IgD-negative memory B cell (primary cell): ENCODE measurements around the gene APOOL. TPM values are rescaled to one million over a fixed set of nuclear protein-coding genes. Genes with fewer than 3 reads are reported as not detected.

Experiments
- H3K27ac Mint-ChIP-seq, 3 donors: one replicate each; pipeline ENCODE4 v1.8.0; 2020 to 2022; ENCODE audit warnings: mild to moderate bottlenecking in 3 of 3, mixed read lengths in 3 of 3, moderate library complexity in 1 of 3
- H3K27me3 Mint-ChIP-seq: one replicate; pipeline ENCODE4 v1.8.0; 2021; ENCODE audit warnings: mixed read lengths
- H3K36me3 Mint-ChIP-seq: one replicate; pipeline ENCODE4 v1.8.0; 2020; ENCODE audit warnings: mild to moderate bottlenecking, mixed read lengths
- H3K4me1 Mint-ChIP-seq, 3 donors: one replicate each; pipeline ENCODE4 v1.8.0; 2020 to 2022; ENCODE audit warnings: mixed read lengths in 3 of 3, mild to moderate bottlenecking in 1 of 3
- H3K4me3 Mint-ChIP-seq, 4 donors: one replicate each; pipeline ENCODE4 v1.8.0; 2020 to 2022; ENCODE audit warnings: mild to moderate bottlenecking in 4 of 4, mixed read lengths in 4 of 4, moderate library complexity in 3 of 4
- H3K9me3 Mint-ChIP-seq, 3 donors: one replicate each; pipeline ENCODE4 v1.8.0; 2020 to 2021; ENCODE audit warnings: mixed read lengths in 3 of 3, mild to moderate bottlenecking in 1 of 3
- polyA plus RNA-seq: library from polyadenylated mRNA; unstranded; fragments of 300-500 nt; fragmentation: Illumina TruSeq; gene quantifications from one replicate; pipeline ENCODE4 v1.2.3, GENCODE V29; 2021

APOOL gene
- polyA plus RNA-seq, 1 donor from 2014 or later, result 5.9 TPM

- Mint-ChIP-seq H3K36me3 (no peaks in the 10 kb centered on the region), H3K27ac (no peak overlapping the region)
Observed at GRCh38 chrX:85113746-85114145, 110.1 kb downstream of the APOOL start.

GRCh38 chrX:85114171-85114570 is 110.5 kb downstream of the APOOL start:
- H3K4me1 Mint-ChIP-seq, result peaks cover 0 to 6% (median 0%) of the 10 kb centered on the region in 3 donors
- H3K36me3 Mint-ChIP-seq, result no peaks in the 10 kb centered on the region
- H3K9me3 Mint-ChIP-seq, result no peaks in the 10 kb centered on the region
- H3K27ac Mint-ChIP-seq, result no peak overlapping the region
- H3K27me3 Mint-ChIP-seq, result no peaks in the 10 kb centered on the region
- H3K4me3 Mint-ChIP-seq, result no peak overlapping the region

More at GRCh38 chrX:85113746-85114145, 110.1 kb downstream of the APOOL start:
- Mint-ChIP-seq H3K4me3 (no peak overlapping the region), H3K4me1 (peaks cover 0 to 6% (median 0%) of the 10 kb centered on the region in 3 donors), H3K27me3 (no peaks in the 10 kb centered on the region), H3K9me3 (no peaks in the 10 kb centered on the region)

DNA sequence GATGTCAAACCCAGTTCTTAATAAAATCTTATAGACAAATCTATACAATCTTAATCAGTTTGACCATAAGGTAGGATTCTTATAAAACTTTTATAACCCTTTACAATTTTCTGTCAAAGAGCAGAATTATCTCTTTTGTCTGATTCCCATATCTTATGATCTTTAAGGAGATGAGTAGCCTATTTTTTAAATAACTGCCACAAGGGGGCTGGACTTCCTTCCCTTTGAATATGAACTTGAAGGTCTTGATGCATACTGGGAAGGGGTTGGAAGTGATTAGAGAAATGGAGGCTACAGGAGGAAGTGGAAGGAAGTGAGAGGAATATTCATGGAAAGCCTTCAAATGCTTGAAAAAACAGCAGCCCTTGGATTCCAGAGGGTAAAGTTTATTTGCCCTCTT is 111.1 kb downstream of the APOOL start:
- H3K4me1 Mint-ChIP-seq, result peaks cover 0 to 6% (median 0%) of the 10 kb centered on the region in 3 donors
- H3K27me3 Mint-ChIP-seq, result no peaks in the 10 kb centered on the region
- H3K9me3 Mint-ChIP-seq, result no peaks in the 10 kb centered on the region
- no peak overlapping the region for H3K4me3 Mint-ChIP-seq
- H3K27ac Mint-ChIP-seq, result no peak overlapping the region
- H3K36me3 Mint-ChIP-seq, result no peaks in the 10 kb centered on the region

DNA sequence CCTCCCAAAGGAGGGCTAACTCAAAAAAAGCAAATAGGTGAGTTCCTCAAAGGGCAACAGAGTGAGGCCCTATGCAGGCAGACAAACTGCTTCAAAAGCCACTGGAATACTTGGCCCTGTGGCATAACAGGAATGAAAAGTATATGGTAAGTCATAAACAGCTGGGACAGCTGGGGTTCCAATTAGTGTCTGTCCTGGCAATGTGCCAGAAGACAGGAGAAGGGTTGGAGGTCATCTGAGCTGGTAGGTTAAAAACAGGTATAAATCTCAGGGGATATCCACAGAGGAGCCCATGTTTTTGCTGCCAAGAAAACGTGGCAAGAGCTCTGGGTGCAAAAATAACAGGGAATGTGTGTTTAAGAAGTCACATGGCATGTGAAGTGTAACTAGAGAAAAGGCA is 111.6 kb downstream of the APOOL start:
- peaks cover 0 to 6% (median 0%) of the 10 kb centered on the region in 3 donors for H3K4me1 Mint-ChIP-seq

GRCh38 chrX:85136409-85136808 is 132.7 kb downstream of the APOOL start:
- Mint-ChIP-seq H3K4me3 (no peak overlapping the region), H3K36me3 (no peaks in the 10 kb centered on the region), H3K27ac (no peak overlapping the region), H3K9me3 (peaks cover 0 to 3% (median 2%) of the 10 kb centered on the region in 3 donors), H3K27me3 (peaks cover 2% of the 10 kb centered on the region), H3K4me1 (peaks cover 0 to 3% (median 0%) of the 10 kb centered on the region in 3 donors)

More for the DNA sequence above, 111.6 kb downstream of the APOOL start:
- Mint-ChIP-seq H3K27ac (no peak overlapping the region), H3K27me3 (no peaks in the 10 kb centered on the region), H3K36me3 (no peaks in the 10 kb centered on the region), H3K4me3 (no peak overlapping the region), H3K9me3 (no peaks in the 10 kb centered on the region)

- Mint-ChIP-seq H3K27ac (no peak overlapping the region), H3K36me3 (no peaks in the 10 kb centered on the region), H3K4me3 (no peak overlapping the region), H3K27me3 (peaks cover 4% of the 10 kb centered on the region), H3K4me1 (peaks cover 0 to 3% (median 0%) of the 10 kb centered on the region in 3 donors), H3K9me3 (peaks cover 0 to 3% (median 2%) of the 10 kb centered on the region in 3 donors)
Observed at GRCh38 chrX:85139422-85139821, 135.7 kb downstream of the APOOL start.

DNA sequence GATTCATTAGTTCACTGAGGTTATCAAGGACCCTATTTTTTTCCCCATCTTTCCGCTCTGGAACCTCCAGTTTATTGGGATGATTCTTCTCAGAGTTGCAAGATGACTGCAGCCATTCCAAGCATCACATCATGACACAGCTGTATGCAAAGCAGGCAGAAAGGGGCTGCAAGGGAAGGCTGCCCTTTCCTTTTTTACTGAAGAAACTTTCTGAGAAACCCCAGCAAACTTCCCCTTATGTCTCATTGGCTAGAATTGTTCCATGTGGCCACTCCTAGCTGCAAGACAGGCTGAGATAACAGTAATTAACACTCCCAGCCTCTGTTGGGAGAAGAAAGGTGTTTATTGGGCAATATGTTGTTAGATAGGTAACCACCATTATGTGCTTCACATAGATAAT is 137.3 kb downstream of the APOOL start:
- Mint-ChIP-seq H3K36me3 (no peaks in the 10 kb centered on the region), H3K27me3 (peaks cover 1% of the 10 kb centered on the region), H3K4me3 (no peak overlapping the region), H3K9me3 (peaks cover 0 to 1% (median 0%) of the 10 kb centered on the region in 3 donors), H3K27ac (no peak overlapping the region), H3K4me1 (peaks cover 0 to 3% (median 0%) of the 10 kb centered on the region in 3 donors)

Other genes with a start within 250 kb of the APOOL start
- gene SATL1, start 239.9 kb downstream of the APOOL start, polyA plus RNA-seq, result 0.05 TPM
- gene ZNF711, start 240.1 kb downstream of the APOOL start, polyA plus RNA-seq, result 3.7 TPM